HG03175 (cell line): Measurements from ENCODE around the gene SLC8A2.
"Not testable (repeated sequence)": the region's sequence is repeated elsewhere in the genome, so short reads cannot be mapped to it uniquely, and the experiment has no call there.

Source experiments
- ATAC-seq: cut with Tn5 transposase; IDR thresholded peaks from one replicate; pipeline ENCODE4 v1.9.1; 2021; ENCODE audit warnings: mild to moderate bottlenecking, moderate library complexity; ENCODE audit not compliant: unreplicated experiment

Gene SLC8A2

DNA sequence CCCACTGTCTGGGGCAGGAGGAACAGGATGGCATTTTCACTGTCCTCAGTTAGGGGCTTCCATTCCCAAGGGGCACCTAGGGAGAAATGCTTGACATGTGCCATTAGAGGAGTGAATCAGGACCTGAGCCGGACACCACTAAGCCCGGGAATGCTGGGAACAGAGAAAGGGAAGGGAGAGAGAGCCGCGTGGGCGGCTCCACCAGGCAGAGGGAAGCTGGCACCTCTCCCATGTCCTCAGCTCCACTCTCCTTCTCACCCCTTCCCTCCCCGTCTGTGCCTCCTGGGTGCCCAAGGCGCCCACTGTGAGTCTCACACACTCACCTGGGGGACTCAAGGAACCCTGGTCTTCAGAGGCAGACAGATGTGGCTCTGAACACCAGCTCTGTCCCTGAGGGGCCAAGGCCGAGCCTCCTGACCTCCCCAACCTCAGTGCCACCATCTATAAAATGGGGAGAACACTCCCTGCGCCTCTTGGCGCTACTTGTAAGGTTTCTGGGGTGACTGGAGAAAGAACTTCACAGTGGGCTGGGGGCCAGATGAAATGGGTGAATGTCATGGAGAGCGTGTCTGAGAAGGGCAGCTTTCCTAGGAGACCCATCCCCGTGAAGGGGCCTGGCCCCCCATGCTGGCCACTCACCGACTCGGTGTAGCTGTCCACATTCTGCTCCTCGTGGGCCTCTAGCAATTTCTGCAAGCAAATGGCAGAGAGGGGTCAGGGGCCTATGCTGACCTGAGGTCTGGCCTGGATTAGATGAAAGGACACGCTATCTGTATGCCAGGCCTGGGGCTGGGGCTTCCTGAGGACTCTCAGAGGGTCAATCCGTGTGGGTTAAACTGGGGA, 17.6 kb upstream of the SLC8A2 start:
- ATAC-seq, result no peak

DNA sequence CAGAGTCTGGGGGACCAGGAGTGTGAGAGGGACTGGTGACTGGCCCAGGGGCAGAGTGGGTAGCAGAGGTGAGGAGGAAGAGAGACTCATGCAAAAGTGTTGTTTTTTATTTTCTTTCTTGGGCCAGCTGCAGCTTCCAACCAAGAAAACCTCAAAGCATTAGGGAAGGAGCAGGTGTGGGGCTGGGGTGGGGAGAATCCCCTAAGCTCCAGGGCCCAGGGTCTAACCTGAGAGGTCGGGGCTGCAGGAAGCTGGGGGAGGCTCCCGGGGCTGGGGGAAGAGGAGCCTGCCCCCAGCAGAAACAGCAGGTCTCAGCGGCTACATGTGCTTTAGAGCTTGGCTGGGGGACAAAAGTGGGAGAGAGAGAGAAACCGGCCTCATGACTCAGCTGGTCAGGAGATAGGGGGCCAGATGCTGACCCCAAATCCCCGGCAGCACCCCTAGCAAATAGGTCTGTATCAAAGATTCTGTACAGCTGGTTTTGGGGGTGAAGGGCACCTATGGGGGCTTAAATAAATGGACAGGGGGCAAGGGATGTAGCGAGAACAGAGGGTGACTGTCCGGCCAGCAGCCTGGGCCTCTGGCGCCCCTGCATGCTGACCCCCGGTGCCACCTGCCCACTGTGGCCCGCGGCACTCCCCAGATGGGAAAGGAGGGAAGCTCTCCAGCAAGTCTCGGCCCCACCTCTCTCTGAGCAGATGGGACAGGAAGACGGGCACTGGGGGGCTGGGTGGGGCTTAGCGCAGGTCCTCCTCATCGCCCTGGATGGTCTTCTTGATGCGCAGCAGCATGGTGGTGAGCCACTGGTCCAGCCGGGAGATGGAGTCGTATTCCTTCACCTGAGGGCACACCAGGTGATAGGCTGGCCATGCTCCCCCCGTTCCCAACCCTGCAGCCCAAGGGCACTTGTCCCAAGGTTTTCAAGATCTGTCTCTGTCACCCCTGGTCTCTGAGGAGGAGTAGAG, 16.1 kb upstream of the SLC8A2 start:
- no peak for ATAC-seq

DNA sequence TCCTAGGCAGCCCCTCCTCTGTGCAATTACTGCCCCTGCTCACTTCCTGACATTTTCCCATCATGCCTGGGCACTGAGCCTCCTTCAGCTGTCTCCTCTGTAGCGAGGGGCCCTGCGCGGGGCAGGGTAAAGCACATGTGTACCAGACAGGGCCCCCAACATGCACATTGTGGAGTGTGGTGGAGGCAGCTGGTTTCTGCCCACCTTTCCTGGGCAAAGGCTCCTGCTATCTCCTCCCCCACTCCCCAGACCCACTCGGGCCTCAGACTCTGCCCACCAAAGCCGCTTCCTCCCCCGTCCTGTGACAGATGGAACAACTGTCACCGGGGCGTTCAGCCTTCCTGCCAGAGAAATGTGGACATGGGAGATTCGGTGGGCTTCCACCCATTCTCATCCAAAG, 15.2 kb upstream of the SLC8A2 start:
- ATAC-seq, result no peak

DNA sequence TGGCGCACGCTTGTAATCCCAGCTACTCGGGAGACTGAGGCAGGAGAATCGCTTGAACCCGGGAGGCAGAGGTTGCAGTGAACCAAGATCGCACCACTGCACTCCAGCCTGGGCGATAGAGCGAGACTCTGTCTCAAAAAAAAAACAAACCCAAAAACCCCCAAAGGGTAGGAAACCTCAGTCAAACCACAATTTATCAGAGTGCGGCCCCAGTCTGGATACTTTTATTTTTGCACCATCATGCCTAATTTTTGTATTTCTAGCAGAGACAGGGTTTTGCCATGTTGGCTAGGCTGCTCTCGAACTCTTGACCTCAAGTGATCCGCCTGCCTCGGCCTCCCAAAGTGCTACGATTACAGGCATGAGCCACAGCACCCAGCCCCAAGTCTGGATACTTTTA, 14.5 kb upstream of the SLC8A2 start:
- ATAC-seq, result not testable (repeated sequence)

DNA sequence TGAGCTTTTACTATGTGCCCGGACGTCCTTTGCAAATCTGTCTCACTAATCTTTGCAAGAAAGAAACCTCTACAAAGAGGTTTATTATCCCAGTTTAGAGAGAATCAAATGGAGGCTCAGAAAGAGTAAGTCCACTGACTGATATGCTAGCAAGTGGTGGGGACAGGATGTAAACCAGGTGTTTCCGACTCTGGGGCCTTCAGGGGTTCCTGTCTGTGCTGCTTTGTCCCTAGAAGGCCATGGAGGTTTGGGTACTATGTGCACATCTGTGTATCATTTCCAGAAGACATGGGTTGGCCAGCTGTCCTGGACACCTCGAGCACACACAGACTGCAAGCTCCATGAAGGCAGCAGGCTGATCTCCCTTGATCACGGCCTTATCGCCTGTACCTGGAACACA, 13.5 kb upstream of the SLC8A2 start:
- no peak for ATAC-seq

DNA sequence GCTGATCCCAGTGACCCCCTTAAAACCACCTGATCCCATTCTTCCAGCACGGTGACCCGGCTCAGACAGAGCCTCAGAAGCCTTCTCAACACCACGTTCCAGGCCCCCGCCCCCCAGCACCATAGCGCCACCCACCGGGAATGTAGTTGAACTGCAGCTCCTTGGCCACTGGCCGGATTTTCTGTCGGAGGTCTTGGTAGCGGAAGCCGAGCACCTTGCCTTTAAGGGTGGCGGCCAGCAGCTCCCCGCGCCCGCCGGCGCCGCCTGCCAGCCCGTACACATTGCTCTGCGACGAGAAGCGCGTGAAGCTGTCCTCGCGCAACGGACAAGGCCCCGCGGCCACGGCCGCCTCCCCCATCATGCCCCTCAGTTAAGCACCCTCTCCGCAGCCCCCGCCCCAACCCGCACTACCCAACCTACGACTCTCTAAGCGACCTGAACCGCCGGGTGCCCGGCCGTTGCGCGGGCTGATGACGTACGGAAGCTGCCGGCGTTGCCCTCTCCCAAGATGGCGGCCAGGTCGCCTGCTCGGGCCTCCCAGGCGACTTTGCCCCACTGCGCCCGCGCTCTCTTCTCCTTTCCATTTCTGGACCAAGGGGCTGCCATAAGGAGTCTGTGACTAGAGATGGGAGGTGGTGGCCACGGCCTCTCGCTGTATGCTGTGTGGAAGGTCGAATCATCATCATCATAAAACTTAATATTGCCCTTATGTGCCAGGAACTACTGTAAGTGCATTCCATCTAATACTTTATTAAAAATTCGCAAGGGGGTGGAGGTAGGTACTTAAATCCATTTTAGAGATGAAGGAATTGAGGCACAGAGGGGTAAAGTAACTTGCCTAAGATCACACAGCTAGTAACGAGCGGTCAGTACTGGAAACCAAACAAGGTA, 12.4 kb upstream of the SLC8A2 start, which contains the start of gene KPTN:
Gene KPTN (minus strand): TSS at position 420 of the 891 bp plus-strand sequence. CDS start 59 bp downstream, at position 361.
- peak; percentile 74 for ATAC-seq

DNA sequence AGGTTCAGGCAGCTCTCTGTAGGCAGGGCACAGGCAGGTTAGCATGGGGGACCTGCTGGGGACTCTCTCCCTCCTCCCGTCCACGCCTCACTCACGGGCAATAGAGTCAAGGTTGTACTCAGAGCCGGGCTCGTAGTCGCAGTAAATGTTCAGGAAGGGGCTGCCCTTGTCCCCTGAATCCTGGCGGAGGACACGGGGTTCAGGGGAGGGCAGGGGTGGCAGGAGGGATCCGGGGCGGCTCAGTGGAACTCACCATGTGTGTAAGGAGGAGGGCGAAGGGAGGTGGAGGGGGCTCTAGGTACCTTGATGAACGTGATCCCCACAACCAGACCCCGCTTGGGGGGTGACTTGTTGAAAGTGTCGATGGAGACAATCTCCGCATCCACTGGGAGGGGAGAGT, 11.5 kb upstream of the SLC8A2 start:
- no peak for ATAC-seq

DNA sequence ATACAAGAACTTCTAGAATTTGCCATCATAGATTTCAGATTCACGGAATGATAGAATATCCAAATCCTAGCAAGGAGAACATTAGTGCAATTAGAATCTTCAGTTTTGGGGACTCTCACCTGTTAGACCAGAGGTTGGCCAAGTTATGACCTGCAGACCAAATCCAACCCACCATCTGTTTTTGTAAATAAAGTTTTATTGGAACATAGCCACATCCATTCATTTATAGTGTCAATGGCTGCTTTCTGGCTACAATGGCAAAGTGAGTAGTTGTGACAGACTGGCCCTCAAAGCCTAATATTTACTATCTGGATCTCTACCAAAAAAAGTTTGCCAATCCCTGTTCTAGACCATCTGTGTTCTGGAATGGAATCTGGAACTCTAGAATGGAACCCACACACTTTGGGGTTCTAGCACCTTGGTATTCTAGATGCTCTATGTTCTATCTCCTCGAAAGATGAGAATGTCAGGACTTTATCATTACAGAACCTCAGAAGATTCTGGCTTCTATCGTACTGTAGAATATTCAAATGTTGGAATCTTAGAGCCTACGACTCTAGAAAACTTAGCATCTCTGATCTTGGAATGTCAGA, 9.9 kb upstream of the SLC8A2 start:
- no peak for ATAC-seq

DNA sequence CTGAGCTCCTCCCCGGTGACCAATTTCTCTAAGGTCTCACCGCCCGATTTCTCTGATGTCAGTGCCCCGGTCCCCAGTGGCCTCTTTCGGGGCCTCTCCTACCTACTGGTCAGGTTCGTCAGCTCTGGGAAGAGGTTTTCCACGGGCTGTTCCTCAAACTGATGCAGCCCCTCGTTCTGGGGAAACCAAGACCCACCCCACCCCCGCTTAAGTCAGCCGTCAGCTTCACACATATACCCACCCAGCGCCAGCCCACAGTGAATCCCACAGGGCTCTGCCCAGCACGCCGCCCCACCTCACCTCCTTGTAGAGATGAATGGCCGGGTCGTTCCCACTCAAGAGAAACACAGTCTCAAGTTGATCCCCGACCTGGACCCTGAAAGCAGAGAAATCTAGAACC, 9.0 kb upstream of the SLC8A2 start:
- no peak for ATAC-seq

DNA sequence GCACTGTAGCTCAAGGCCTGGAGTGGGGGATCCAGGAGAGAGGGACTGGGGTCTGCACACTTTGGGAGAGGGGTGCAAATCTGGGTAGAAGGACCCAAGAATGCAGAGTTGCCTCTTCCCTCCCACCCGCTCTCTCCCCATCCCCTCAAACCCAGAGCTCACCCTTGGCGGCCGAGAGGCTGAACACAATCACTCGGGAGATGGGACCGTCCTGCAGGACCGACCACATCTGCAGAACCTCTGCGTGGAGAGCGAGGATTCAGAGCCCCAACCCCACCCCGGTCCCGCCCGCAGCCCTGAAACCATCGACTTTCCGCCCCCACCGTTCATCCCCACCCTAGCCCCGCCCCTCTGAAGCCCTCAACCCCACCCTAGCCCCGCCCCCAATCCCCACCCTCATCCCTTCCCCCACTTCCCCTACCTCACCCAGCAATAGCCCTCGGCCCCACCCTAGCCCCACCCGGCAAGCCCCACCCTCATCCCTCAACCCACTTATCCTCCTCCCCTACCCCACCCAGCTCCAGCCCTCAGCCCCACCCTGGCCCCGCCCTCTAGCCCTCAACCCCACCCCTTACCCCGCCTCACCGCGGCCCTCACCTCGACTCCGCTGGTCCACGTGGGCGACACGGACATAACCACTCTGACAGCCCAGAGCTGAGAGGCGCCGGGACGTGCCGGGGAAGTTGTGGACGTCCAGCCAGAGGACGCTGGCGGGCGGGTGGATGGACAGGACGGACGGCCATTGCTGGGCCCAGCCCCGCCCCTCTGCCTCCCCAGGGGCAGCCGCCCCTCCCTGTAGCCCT, 8.2 kb upstream of the SLC8A2 start:
- no peak for ATAC-seq

DNA sequence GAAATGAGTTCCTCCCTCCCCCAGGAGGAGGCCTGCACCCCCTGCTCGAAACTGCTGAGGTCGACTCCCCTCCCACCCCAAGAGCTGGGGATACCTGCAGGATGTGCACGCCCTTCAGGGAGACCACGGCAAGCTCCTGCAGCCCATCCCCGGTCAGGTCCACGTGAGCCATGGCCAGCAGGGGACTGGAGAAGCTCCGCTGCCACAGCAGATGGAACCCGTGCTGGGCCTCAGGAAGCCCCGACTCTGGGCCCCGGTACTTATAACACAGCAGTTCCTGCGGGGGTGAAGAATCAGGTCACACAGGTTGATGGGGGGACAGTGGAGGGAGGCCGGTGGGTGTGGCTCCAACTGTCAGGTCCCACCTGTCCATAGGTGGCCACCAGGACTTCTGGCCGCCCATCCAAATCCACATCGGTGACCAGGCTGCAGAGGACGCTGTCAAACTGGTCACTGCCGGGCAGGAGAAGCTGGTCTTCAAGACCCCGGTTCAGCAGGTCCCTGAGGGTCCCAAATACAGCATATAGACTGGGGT, 4.8 kb upstream of the SLC8A2 start:
- no peak for ATAC-seq

DNA sequence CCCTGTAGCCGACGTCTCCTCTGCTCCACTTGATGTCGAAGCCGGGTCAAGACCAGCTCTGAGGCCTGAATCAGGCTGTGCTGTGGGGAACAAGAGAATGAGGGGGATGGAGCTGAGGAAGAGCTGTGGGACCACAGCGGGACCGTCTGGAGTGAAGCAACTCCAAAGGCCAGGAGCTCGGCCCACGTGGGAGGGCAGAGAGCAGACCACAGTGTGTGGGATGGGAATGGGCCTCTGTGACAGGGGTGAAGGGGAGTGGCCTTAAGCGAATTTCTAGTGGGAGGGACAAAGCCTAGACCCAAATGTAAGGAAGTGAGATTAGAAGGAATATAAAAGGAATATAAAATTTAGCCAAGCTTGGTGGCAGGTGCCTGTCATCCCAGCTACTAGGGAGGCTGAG, 3.8 kb upstream of the SLC8A2 start:
- ATAC-seq, result no peak

DNA sequence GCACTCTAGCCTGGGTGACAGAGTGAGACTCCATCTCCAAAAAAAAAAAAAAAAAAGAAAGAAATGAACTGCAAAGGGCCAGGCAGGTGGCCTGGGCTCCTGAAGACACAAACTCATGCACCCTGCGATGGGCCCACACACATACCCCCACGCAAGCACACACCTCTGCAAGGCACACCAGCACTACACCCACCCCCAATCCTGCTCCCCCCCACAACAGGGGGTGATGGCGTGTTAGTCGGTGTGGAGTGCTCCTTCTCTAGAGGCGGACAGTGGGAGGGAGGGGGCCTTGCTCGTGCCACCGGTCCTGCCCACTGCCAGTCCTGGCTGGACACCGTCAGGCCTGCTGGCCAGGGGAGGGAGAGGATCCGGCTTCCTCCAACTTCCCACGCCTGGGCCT, 1.6 kb upstream of the SLC8A2 start:
- ATAC-seq, result no peak

DNA sequence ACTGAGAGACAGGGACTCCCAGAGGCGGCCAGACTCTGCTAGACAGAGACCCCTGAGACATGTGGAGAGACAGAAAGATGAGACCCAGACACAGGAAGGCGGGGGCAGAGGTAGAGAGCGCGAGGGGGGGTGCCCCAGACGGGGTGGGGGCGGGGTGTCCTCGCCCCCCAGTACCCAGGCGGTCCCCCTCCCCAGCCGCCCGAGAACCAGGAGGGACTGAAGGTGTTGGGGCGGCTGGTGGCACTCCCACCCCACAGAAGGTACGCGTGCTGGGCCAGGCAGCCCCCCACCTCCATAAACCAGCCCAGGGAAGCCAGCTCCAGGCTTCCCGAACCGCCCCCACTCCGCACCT, 336 bp downstream of the SLC8A2 start:
- ATAC-seq, result no peak

DNA sequence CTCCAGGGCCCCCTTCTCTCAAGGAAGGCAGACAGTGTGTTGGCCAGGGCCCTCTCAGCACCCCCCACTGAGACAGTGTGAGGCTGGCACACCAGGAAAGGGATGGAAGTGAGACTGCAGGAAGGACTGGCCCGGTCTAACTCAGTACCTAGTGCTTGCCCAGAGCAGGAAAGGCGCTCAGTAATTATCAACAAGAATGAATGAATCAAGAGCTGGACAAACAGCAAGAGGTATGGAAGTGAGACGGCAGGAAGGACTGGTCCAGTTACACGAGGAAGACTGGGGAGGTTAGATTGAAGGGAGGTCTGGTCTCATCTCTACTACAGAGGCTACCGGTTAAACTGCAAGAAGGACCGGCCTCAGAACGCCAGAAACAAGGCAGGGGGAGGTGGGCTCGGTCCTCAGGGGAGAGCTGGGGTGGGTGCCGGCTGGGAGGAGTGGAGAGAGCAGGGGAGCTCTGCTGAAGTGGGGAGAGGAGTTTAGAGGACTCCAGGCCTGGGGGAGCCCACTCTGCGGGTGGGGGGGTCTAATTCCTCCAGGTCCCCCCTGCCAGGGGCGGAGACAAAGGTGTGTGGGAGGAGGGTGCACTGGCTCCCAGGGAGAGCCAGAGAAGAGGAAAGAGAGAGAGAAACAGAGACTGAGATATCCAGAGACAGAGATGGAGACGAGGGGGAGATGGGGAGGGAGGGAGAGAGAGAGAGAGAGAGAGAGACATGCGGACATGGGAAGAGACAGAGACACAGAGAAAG, 1.1 kb downstream of the SLC8A2 start:
- no peak for ATAC-seq

DNA sequence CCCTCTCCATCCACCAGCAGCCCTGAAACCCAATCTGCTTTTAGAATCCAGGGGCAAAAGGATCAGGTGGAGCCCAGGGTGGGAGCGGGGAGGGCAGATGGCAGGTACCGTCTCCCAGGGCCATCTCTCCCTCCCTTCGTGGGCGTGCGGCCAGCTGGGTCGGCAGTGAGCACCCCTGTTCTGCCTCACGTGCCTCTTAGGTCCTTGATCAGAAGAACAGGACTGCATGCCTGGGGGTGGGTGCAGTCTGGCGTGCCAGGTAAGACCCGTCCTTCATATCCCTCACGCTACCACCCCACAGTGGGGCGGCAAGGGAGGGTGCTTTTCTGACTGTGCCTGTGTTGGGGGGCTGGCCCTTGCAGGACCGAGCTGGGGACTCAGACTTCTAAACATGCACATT, 2.0 kb downstream of the SLC8A2 start:
- ATAC-seq, result no peak

DNA sequence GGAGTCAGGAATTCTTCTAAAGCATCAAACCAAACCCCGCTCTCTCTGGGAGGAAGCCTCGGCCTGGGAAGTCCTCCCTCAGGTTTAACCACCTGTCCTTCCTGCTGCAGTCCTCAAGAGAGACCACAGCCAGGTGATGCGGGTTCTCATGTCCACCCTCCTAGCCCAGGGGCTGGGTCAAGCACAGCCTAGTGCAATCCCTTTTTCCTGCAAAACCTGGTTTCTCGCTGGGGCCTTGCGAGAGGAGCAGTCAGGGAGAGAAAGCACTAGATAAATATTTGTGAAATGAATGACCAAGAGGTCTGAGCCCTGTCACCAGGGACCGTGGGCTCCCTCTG, 2.4 kb downstream of the SLC8A2 start:
- ATAC-seq, result no peak

DNA sequence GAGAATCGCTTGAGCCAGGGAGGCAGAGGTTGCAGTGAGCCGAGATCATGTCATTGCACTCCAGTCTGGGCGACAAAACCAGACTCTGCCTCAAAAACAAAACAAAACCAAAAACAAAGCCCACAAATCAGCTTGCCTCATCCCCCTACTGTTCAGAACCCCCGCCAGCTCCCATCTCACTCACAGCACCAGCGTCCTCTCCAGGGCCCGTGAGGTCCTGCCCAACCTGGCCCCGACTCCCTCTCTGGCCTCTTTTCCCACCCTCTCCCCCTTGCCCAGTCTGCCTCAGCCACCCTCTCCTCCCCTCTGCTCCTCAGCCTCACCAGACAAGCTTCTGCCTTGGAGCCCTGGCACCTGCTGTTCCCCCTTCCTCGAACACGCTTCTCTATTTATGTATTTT, 3.8 kb downstream of the SLC8A2 start:
- ATAC-seq, result no peak

DNA sequence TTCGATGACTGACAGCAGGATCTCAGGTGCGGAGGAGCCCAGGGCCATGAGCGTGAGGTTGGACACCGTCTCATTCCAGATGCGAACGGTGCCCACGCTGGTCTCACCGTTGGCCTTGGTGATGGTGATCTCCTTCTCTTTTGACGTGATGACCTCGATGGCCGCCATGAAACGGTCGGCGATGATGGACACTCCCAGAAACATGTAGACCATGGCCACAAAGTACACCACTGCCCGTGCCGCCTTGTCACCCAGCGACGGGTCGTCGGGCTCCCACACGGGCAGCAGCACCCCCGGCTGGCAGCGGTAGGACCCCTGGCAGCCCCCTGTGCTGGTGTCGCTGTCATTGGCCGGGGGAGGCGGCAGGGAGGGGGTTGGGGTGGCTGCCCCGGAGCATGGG, 5.7 kb downstream of the SLC8A2 start:
- no peak for ATAC-seq
